Spleen (tissue), 11 donors: ENCODE measurements around the gene DNAJB9. TPM values are rescaled to one million over a fixed set of nuclear protein-coding genes. Genes with fewer than 3 reads are reported as not detected.
A peak's percentile ranks its signal among the peaks of the same experiment; 100 is the strongest.

ENCODE experiments used
- DNase-seq: peaks from one replicate; pipeline ENCODE4 v3.0.0-alpha.2; 2020
- H3K27ac ChIP-seq, 8 donors: fragments of 200-600 bp; sonication (generic) in 7 of 8; 1 replicate in 4 of 8; 2 replicates in 4 of 8; pipeline versions ENCODE4 v1.5.0 to v1.8.0; 2016 to 2021; ENCODE audit warnings: inconsistent platforms in 4 of 8, mild to moderate bottlenecking in 4 of 8, moderate library complexity in 1 of 8
- H3K27me3 ChIP-seq, 7 donors: fragments of 200-600 bp; sonication (generic) in 6 of 7; replicated peaks in 1 of 7; 1 replicate in 4 of 7; 2 replicates in 3 of 7; pipeline versions ENCODE4 v1.5.0 to v1.8.0; 2016 to 2021; ENCODE audit warnings: inconsistent platforms in 3 of 7, mild to moderate bottlenecking in 1 of 7
- H3K36me3 ChIP-seq, 6 donors: fragments of 200-600 bp; sonication (generic) in 5 of 6; 1 replicate in 4 of 6; 2 replicates in 2 of 6; pipeline versions ENCODE4 v1.5.0 to v1.8.0; 2016 to 2021; ENCODE audit warnings: inconsistent platforms in 2 of 6
- H3K4me1 ChIP-seq, 6 donors: fragments of 200-600 bp; sonication (generic) in 5 of 6; 1 replicate in 3 of 6; 2 replicates in 3 of 6; pipeline versions ENCODE4 v1.5.0 to v1.8.0; 2016 to 2021; ENCODE audit warnings: inconsistent platforms in 3 of 6
- H3K4me3 ChIP-seq, 8 donors: fragments of 200-600 bp; sonication (generic) in 7 of 8; 1 replicate in 4 of 8; 2 replicates in 4 of 8; pipeline versions ENCODE4 v1.5.0 to v1.8.0; 2016 to 2021; ENCODE audit warnings: inconsistent platforms in 4 of 8, mild to moderate bottlenecking in 4 of 8, moderate library complexity in 2 of 8
- H3K9me3 ChIP-seq, 8 donors: fragments of 200-600 bp; sonication (generic) in 7 of 8; 1 replicate in 4 of 8; 2 replicates in 4 of 8; pipeline versions ENCODE4 v1.5.0 to v1.8.0; 2016 to 2021; ENCODE audit warnings: inconsistent platforms in 4 of 8
- POLR2A ChIP-seq, 3 donors: fragments of 450-650 bp; IDR thresholded peaks; one replicate each; pipeline ENCODE4 v1.5.1; 2017; ENCODE audit warnings: antibody characterized with exemption in 3 of 3, mild to moderate bottlenecking in 1 of 3
- POLR2AphosphoS5 ChIP-seq, 3 donors: sonication (generic); formaldehyde crosslinking; IDR thresholded peaks; one replicate each; pipeline ENCODE4 v1.5.1; 2017; ENCODE audit warnings: antibody characterized with exemption in 3 of 3
- WGBS, 5 donors: extraction: QIAGEN DNeasy Blood & Tissue Kit in 3 of 5; methylation state at CpG; one replicate each; pipeline versions ENCODE4 v1.1.5 to v1.1.7; 2013 to 2018; 5-methylcytosine and 5-hydroxymethylcytosine counted together
- intact Hi-C: fragments of 100-400 bp; cut with DNase I; formaldehyde crosslinking; loops from one replicate; pipeline ENCODE4 v1.15.0; 2023; ENCODE audit warnings: low total_unique reads
- polyA plus RNA-seq, 3 donors: library from polyadenylated mRNA; stranded (reverse); fragments of 200-250 nt; gene quantifications; one replicate each; pipeline ENCODE4 v1.2.1, GENCODE V29; 2013
- total RNA-seq, 7 donors: library from RNA; depleted of rRNA in 3 of 7; stranded (reverse); fragments of >200 nt in 3 of 7; fragmentation: NEBNext Ultra II Directional in 4 of 7; extraction: Animal tissue kit (Norgen Biotek cat#: 25700) in 4 of 7; gene quantifications; one replicate each; pipeline versions ENCODE4 v1.1.0 to v1.2.1, GENCODE V29; 2016 to 2021
- TF ChIP-seq, protein P1 (sequence below), 11 experiments: fragments of 200-600 bp in 7 of 11; fragments of 450-650 bp in 4 of 11; sonication (generic) in 4 of 11; IDR thresholded peaks in 8 of 11; conservative IDR thresholded peaks in 3 of 11; 1 replicate in 7 of 11; 2 replicates in 4 of 11; pipeline versions ENCODE4 v1.4.0 to v1.8.0; 2016 to 2021; ENCODE audit warnings: antibody characterized with exemption in 11 of 11, inconsistent platforms in 4 of 11, mild to moderate bottlenecking in 1 of 11
- donor health status: healthy with polysubstance abuse.
- donor health status: DM: no; HTN: no; CAD: no; lungs with moderate emphysema.
- donor health status: DM: no; HTN: no; CAD: no.
- donor health status: Bipolar disorder and iron deficiency.
- donor health status: healthy.
- donor health status: DM: no; HTN: no; CAD: no.
- donor health status: DM: yes; HTN: yes; CAD: no.

DNAJB9 gene
- total and polyA plus RNA-seq, 10 donors = 5.0 to 79.2 (median 19.3) TPM

DNA sequence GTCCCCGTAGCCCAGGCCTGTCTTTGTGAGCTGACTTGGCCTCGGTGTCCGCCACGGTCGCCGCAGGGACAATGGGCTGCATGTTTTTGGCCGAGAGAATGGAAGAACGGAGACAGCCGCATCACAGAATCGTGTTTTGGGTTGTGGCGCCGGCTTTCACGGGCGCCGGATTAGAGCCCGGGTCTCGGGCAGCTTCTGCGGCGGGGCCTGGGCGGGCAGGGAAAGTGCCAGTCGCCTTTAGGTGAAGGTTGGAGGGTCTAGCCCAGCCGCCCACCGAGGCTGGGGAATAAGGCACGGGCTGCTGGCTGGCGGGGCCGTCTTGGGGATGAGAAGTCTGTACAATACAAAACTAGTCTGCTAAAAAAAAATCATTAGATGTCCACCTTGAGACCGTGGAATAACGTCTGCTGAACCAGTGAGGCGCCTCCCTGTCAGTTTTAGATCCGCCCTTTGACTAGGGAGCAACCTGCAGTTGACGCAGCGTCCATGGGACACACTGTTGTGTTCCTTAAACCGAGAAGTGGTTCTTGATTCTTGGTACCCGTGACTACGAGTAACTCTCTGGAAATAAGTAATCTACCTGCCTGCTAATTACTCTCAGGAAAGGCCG is 577 bp downstream of the DNAJB9 start:
- TF ChIP-seq, protein P1, sequence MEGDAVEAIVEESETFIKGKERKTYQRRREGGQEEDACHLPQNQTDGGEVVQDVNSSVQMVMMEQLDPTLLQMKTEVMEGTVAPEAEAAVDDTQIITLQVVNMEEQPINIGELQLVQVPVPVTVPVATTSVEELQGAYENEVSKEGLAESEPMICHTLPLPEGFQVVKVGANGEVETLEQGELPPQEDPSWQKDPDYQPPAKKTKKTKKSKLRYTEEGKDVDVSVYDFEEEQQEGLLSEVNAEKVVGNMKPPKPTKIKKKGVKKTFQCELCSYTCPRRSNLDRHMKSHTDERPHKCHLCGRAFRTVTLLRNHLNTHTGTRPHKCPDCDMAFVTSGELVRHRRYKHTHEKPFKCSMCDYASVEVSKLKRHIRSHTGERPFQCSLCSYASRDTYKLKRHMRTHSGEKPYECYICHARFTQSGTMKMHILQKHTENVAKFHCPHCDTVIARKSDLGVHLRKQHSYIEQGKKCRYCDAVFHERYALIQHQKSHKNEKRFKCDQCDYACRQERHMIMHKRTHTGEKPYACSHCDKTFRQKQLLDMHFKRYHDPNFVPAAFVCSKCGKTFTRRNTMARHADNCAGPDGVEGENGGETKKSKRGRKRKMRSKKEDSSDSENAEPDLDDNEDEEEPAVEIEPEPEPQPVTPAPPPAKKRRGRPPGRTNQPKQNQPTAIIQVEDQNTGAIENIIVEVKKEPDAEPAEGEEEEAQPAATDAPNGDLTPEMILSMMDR (IDR thresholded peaks at IDR 0.05 in 8 of 11, conservative IDR thresholded peaks at IDR 0.05 in 3 of 11) = no peak
- TF ChIP-seq POLR2A (IDR thresholded peaks at IDR 0.05) = no peak
- TF ChIP-seq POLR2AphosphoS5 (IDR thresholded peaks at IDR 0.05) = peak in 1 of 3 donors; percentile 65
- intact Hi-C loops = no loop called here
- WGBS, 5 donors = 0 to 1% (median 0%) methylated on average over 36 of the region's 36 CpGs

DNA sequence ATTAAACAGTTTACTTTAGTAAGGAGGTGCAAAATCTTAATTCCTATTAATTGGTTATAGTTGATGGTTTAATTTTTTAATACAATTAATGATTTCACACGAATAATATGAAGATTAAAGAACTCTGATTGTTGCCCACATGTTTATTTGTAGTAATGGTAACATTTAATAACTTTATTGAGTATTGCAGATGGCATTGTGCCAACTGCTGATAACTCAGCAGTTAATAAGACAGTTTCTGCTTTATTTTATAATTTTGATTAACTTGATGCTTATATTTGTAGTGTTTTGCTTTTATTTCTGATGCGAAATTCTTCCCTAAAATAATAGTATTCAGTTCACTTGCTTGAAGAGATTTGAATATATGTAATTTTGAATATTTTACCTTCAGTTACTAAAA is 2.8 kb downstream of the DNAJB9 start:
- no peak overlapping the region for H3K4me3 ChIP-seq
- intact Hi-C loops = no loop called here
- no peaks in the 10 kb centered on the region for H3K27me3 ChIP-seq
- H3K4me1 ChIP-seq = peaks cover 19 to 67% (median 48%) of the 10 kb centered on the region in 6 donors
- no peaks in the 10 kb centered on the region for H3K9me3 ChIP-seq
- H3K27ac ChIP-seq = no peak overlapping the region
- peaks cover 0 to 49% (median 21%) of the 10 kb centered on the region in 6 donors for H3K36me3 ChIP-seq
- DNase-seq = no peak
- 92 to 96% (median 93%) methylated on average over 2 of the region's 2 CpGs for WGBS, 5 donors
- TF ChIP-seq, protein P1 (IDR thresholded peaks at IDR 0.05 in 8 of 11, conservative IDR thresholded peaks at IDR 0.05 in 3 of 11) = no peak
- no peak for TF ChIP-seq POLR2A (IDR thresholded peaks at IDR 0.05)
- TF ChIP-seq POLR2AphosphoS5 (IDR thresholded peaks at IDR 0.05) = no peak

More for the DNA sequence above, 577 bp downstream of the DNAJB9 start:
- peaks cover 19 to 86% (median 58%) of the 10 kb centered on the region in 6 donors for H3K4me1 ChIP-seq
- DNase-seq = no peak
- H3K36me3 ChIP-seq = peaks cover 0 to 40% (median 21%) of the 10 kb centered on the region in 6 donors
- no peaks in the 10 kb centered on the region for H3K9me3 ChIP-seq
- peak overlapping the region; percentile 63 to 88 (median 73) for H3K4me3 ChIP-seq
- no peaks in the 10 kb centered on the region for H3K27me3 ChIP-seq
- peak overlapping the region; percentile 90 to 99 (median 98) for H3K27ac ChIP-seq

DNA sequence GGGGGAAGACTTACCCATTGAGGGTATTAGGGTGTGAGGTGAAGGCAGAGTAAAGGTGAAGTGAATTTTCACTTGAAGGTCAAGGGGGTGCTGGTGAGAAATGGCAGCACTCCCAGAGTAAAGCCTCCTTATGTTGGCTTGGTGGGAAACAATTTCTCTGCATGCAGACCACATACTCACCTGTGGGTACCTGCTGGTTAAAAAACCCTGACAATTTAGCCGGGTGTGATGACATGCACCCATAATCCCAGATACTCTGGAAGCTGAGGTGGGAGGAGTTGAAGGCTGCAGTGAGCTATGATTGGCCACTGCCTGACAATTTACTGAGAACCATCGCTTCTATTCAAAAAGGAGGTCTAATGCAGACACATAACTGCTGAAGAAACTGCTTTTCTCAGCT is 5.5 kb downstream of the DNAJB9 start:
- Histone ChIP-seq H3K27me3 (no peaks in the 10 kb centered on the region), H3K27ac (no peak overlapping the region), H3K9me3 (peaks cover 0 to 16% (median 13%) of the 10 kb centered on the region in 8 donors), H3K4me3 (no peak overlapping the region), H3K36me3 (peaks cover 3 to 65% (median 34%) of the 10 kb centered on the region in 6 donors), H3K4me1 (peaks cover 10 to 51% (median 34%) of the 10 kb centered on the region in 6 donors)
- WGBS, 5 donors = 70 to 97% (median 92%) methylated on average over 2 of the region's 2 CpGs
- no peak for DNase-seq
- intact Hi-C loops = no loop called here
- TF ChIP-seq, protein P1 (IDR thresholded peaks at IDR 0.05 in 8 of 11, conservative IDR thresholded peaks at IDR 0.05 in 3 of 11) = no peak

DNA sequence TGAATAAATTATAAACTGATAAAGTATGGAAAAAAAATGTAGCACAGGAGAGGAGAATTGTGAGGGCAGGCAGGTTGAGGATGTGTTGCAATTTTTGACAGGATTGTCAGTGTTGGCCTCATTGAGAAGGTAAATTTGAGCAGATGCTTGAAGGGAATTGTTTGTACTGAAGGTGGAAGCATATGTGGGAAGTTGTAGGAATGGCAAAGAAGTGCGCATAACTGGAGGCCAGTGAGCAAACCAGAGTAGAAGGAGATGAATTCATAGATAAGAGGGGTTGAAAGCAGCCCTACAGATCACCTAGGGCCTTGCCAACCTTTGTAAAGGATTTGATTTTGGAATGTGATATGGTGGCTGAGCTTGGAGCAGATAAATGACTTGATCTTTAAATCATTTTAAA is 6.4 kb downstream of the DNAJB9 start:
- WGBS, 5 donors = 94 to 99% (median 98%) methylated on average over 1 of the region's 1 CpG

More for the DNA sequence above, 6.4 kb downstream of the DNAJB9 start:
- intact Hi-C loops = no loop called here
- Histone ChIP-seq H3K27ac (no peak overlapping the region), H3K36me3 (peaks cover 3 to 69% (median 35%) of the 10 kb centered on the region in 6 donors), H3K4me3 (no peak overlapping the region), H3K27me3 (no peaks in the 10 kb centered on the region), H3K9me3 (peaks cover 0 to 19% (median 15%) of the 10 kb centered on the region in 8 donors), H3K4me1 (peaks cover 10 to 42% (median 28%) of the 10 kb centered on the region in 6 donors)
- no peak for TF ChIP-seq POLR2A (IDR thresholded peaks at IDR 0.05)
- TF ChIP-seq POLR2AphosphoS5 (IDR thresholded peaks at IDR 0.05) = no peak
- TF ChIP-seq, protein P1 (IDR thresholded peaks at IDR 0.05 in 8 of 11, conservative IDR thresholded peaks at IDR 0.05 in 3 of 11) = no peak
- DNase-seq = no peak
